Smooth muscle cell (in vitro differentiated cells): ENCODE results near the gene SLMAP. TPM values are rescaled to one million over a fixed set of nuclear protein-coding genes. Genes with fewer than 3 reads are reported as not detected.

ENCODE experiments used
- DNase-seq: peaks from one replicate; lab custom pipeline; 2025; ENCODE audit not compliant: unreplicated experiment; lab: John Stamatoyannopoulos, UW
- H2AFZ ChIP-seq: fragments of 200-600 bp; sonication (generic); 2 replicates; pipeline ENCODE4 v1.6.0; 2016; ENCODE audit warnings: antibody characterized with exemption, low read depth, mild to moderate bottlenecking
- H3F3A ChIP-seq: fragments of 200-600 bp; sonication (generic); 2 replicates; pipeline ENCODE4 v1.6.0; 2017; ENCODE audit warnings: antibody characterized with exemption, low read depth
- H3K27ac ChIP-seq: fragments of 200-600 bp; sonication (generic); 2 replicates; pipeline ENCODE4 v1.5.1; 2016; ENCODE audit warnings: low read depth, mild to moderate bottlenecking
- H3K27me3 ChIP-seq: fragments of 200-600 bp; sonication (generic); 2 replicates; pipeline ENCODE4 v1.6.1; 2016; ENCODE audit warnings: low read depth, mild to moderate bottlenecking
- H3K36me3 ChIP-seq: fragments of 200-600 bp; sonication (generic); 2 replicates; pipeline ENCODE4 v1.5.1; 2016; ENCODE audit warnings: low read depth
- H3K4me1 ChIP-seq: fragments of 200-600 bp; sonication (generic); 2 replicates; pipeline ENCODE4 v1.5.1; 2016; ENCODE audit warnings: low read depth
- H3K4me2 ChIP-seq: fragments of 200-600 bp; sonication (generic); 2 replicates; pipeline ENCODE4 v1.6.0; 2016; ENCODE audit warnings: mild to moderate bottlenecking
- H3K4me3 ChIP-seq: fragments of 200-600 bp; sonication (generic); 2 replicates; pipeline ENCODE4 v1.5.1; 2016; ENCODE audit warnings: mild to moderate bottlenecking
- H3K79me2 ChIP-seq: fragments of 200-600 bp; sonication (generic); 2 replicates; pipeline ENCODE4 v1.6.0; 2016; ENCODE audit warnings: low read depth, mild to moderate bottlenecking
- H3K9ac ChIP-seq: fragments of 200-600 bp; sonication (generic); 2 replicates; pipeline ENCODE4 v1.6.0; 2016; ENCODE audit warnings: low read depth
- H3K9me3 ChIP-seq: fragments of 200-600 bp; sonication (generic); replicated peaks from 2 replicates; pipeline ENCODE4 v1.5.1; 2016; ENCODE audit warnings: low read depth
- H4K20me1 ChIP-seq: fragments of 200-600 bp; sonication (generic); 2 replicates; pipeline ENCODE4 v1.6.0; 2016; ENCODE audit warnings: low read depth
- WGBS: methylation state at CpG from one replicate; pipeline ENCODE4 v1.1.7; 2016; ENCODE audit warnings: low lambda C conversion rate; 5-methylcytosine and 5-hydroxymethylcytosine counted together
- polyA plus RNA-seq: library from polyadenylated mRNA; unstranded; fragments of >200 nt; fragmentation: Nextera tagmentation; extraction: Ambion mirVana; gene quantifications from 2 replicates; pipeline ENCODE4 v1.2.1, GENCODE V29; 2016
- total RNA-seq: library from RNA; depleted of rRNA; stranded (reverse); fragments of >200 nt; gene quantifications from 2 replicates; pipeline ENCODE4 v1.2.3, GENCODE V29; 2014
- TF ChIP-seq, protein P1 (sequence below): fragments of 200-600 bp; sonication (generic); IDR thresholded peaks from 2 replicates; pipeline ENCODE4 v1.5.1; 2017; ENCODE audit warnings: borderline replicate concordance, mild to moderate bottlenecking, antibody characterized with exemption; ENCODE audit not compliant: insufficient read depth, poor library complexity, severe bottlenecking

Gene SLMAP
- total and polyA plus RNA-seq, 2 experiments from 2014 or later: 19.9 to 42.8 TPM

DNA sequence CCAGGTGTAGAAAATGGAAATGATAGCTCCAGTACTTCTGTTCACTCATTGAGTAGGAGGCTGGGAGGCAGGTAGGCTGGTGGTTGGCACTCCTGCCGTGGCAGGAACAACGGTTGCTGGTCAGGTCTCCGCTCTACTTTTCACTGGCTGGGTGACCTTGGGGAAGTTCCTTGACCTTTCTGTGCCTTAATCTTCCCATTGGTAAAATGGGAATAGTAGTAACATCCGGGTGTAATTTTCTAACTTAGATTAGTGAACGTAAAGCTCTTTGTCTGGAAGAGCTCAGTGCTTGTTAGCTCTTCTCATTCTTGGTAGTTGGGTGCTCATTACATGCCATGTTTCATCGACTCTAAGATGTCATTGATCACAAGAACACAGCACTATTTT, 206.3 kb downstream of the SLMAP start:
- Histone ChIP-seq H3K9me3 (no peaks in the 10 kb centered on the region), H3K27ac (no peak overlapping the region), H2AFZ (no peak overlapping the region), H3F3A (no peaks in the 10 kb centered on the region), H4K20me1 (no peaks in the 10 kb centered on the region), H3K27me3 (no peaks in the 10 kb centered on the region), H3K9ac (no peak overlapping the region), H3K36me3 (no peaks in the 10 kb centered on the region), H3K4me2 (no peak overlapping the region), H3K79me2 (no peaks in the 10 kb centered on the region), H3K4me3 (no peak overlapping the region), H3K4me1 (peaks cover 8% of the 10 kb centered on the region)
- WGBS: 96% methylated on average over 6 of the region's 6 CpGs
- no peak for DNase-seq
- TF ChIP-seq, protein P1, sequence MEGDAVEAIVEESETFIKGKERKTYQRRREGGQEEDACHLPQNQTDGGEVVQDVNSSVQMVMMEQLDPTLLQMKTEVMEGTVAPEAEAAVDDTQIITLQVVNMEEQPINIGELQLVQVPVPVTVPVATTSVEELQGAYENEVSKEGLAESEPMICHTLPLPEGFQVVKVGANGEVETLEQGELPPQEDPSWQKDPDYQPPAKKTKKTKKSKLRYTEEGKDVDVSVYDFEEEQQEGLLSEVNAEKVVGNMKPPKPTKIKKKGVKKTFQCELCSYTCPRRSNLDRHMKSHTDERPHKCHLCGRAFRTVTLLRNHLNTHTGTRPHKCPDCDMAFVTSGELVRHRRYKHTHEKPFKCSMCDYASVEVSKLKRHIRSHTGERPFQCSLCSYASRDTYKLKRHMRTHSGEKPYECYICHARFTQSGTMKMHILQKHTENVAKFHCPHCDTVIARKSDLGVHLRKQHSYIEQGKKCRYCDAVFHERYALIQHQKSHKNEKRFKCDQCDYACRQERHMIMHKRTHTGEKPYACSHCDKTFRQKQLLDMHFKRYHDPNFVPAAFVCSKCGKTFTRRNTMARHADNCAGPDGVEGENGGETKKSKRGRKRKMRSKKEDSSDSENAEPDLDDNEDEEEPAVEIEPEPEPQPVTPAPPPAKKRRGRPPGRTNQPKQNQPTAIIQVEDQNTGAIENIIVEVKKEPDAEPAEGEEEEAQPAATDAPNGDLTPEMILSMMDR: no peak

DNA sequence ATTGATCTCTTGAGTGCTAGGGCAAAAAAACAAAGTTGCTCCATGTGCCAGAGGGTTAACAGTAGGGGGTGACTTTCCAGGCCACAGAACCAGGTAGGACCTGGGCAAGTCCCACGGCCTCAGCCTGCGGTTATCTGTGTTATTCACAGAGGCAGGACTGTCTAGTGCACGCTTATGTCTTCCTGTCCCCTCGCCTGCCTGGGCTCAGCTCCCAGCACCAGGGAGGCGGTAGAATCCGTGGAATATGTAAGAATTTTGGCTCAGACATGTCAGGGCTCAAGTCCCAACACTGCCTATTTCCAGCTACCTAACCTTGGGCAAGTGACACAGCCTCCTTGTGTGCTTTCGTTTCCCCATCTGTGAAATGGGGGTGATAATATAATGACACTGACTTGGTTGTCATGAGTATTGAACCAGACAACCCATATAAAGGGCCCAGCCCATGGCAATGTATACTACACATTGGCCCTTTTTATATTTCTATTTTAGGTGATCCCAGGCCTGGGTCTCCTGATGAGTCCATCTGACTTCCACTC, 207.8 kb downstream of the SLMAP start:
- no peak for DNase-seq
- no peak overlapping the region for H3K27ac ChIP-seq
- H3K9me3 ChIP-seq: no peaks in the 10 kb centered on the region
- H3K27me3 ChIP-seq: no peaks in the 10 kb centered on the region
- WGBS: 92% methylated on average over 7 of the region's 7 CpGs
- TF ChIP-seq, protein P1: no peak
- H3K79me2 ChIP-seq: no peaks in the 10 kb centered on the region
- no peaks in the 10 kb centered on the region for H3K36me3 ChIP-seq
- no peaks in the 10 kb centered on the region for H4K20me1 ChIP-seq
- H2AFZ ChIP-seq: no peak overlapping the region
- no peak overlapping the region for H3K4me2 ChIP-seq
- H3F3A ChIP-seq: no peaks in the 10 kb centered on the region
- peaks cover 8% of the 10 kb centered on the region for H3K4me1 ChIP-seq
- H3K9ac ChIP-seq: no peak overlapping the region
- no peak overlapping the region for H3K4me3 ChIP-seq

- Histone ChIP-seq H2AFZ (no peak overlapping the region), H3K27me3 (no peaks in the 10 kb centered on the region), H3K4me2 (no peak overlapping the region), H3K79me2 (no peaks in the 10 kb centered on the region), H3K4me3 (no peak overlapping the region), H3K36me3 (no peaks in the 10 kb centered on the region), H3F3A (peaks cover 12% of the 10 kb centered on the region), H3K9ac (no peak overlapping the region), H3K4me1 (peaks cover 14% of the 10 kb centered on the region), H4K20me1 (no peaks in the 10 kb centered on the region), H3K9me3 (no peaks in the 10 kb centered on the region), H3K27ac (no peak overlapping the region)
- TF ChIP-seq, protein P1: no peak
- no peak for DNase-seq
- 63% methylated on average over 4 of the region's 4 CpGs for WGBS
Observed at GRCh38 chr3:57966829-57967228, 210.7 kb downstream of the SLMAP start.

- H4K20me1 ChIP-seq: no peaks in the 10 kb centered on the region
- no peaks in the 10 kb centered on the region for H3K79me2 ChIP-seq
- TF ChIP-seq, protein P1: no peak
- no peak overlapping the region for H3K4me3 ChIP-seq
- 95% methylated on average over 9 of the region's 9 CpGs for WGBS
- H2AFZ ChIP-seq: no peak overlapping the region
- H3K9ac ChIP-seq: no peak overlapping the region
- H3F3A ChIP-seq: peaks cover 12% of the 10 kb centered on the region
- DNase-seq: no peak
- no peak overlapping the region for H3K27ac ChIP-seq
- no peak overlapping the region for H3K4me2 ChIP-seq
- no peaks in the 10 kb centered on the region for H3K27me3 ChIP-seq
- peaks cover 14% of the 10 kb centered on the region for H3K4me1 ChIP-seq
- no peaks in the 10 kb centered on the region for H3K9me3 ChIP-seq
- H3K36me3 ChIP-seq: no peaks in the 10 kb centered on the region
Observed at GRCh38 chr3:57967590-57967989, 211.5 kb downstream of the SLMAP start.
